ENCODE data around the gene OR51E2. TPM values are rescaled to one million over a fixed set of nuclear protein-coding genes. Genes with fewer than 3 reads are reported as not detected.

Gene OR51E2
- total and polyA plus RNA-seq, 2 experiments from 2014 or later = 0.30 to 0.57 TPM

DNA sequence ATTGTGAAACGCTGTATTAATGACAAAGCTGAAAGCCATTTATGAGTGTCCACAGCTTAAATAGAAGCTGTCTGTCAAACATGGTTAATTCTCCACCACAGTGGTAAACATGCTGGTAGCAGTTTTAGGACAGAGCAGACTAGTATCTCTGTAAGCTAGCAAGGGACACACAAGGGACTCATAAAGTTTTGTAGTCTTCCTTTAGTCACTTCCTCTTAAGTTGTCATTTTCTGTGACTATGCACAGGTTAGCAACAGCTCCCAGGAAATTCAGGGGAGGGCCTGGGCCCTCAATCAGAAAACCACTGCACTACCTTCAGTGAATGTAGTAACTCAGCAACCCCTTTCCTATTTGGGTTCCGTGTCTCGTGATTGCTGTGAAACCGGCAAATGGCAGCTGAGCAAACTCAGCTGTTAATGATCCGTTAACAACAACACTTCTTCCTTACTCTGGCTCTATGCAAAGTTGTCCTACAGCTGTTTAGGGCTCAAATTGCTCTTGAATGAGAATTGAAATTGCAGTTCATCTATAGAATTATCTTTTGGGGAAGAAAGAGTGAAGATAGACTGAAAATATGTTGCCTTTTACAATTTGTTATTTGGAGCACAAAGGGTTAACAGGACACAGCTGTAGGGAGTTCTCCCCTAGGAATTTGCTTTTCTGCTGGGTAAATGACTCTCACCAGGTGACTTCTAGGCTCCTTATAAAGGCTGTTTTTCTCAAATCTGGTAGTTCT lies 6.6 kb upstream of the OR51E2 start, which contains the start of gene MMP26:
Gene MMP26, plus strand, starts transcription at position 731 of the 736 bp plus-strand sequence.
- H3K9me3 ChIP-seq (ENCODE audit: low read depth) = no peaks in the 10 kb centered on the region
- no peaks in the 10 kb centered on the region for H3K4me1 ChIP-seq (ENCODE audit: insufficient read depth)
- DNase-seq (ENCODE audit: low spot score) = no peak
- H3K27me3 ChIP-seq = no peaks in the 10 kb centered on the region
- H3K27ac ChIP-seq = no peak within 1 kb of the TSS
- no peaks in the 10 kb centered on the region for H3K79me2 ChIP-seq
- H3K4me3 ChIP-seq = no peak within 1 kb of the TSS
- H2AFZ ChIP-seq = peak within 1 kb of the TSS; percentile 14
- peak within 1 kb of the TSS; percentile 37 for H3K4me2 ChIP-seq
- H3K36me3 ChIP-seq (replicated peaks; ENCODE audit: insufficient read depth, low read depth) = no peaks in the 10 kb centered on the region
- H4K20me1 ChIP-seq (ENCODE audit: insufficient read depth, poor library complexity, severe bottlenecking) = no peaks in the 10 kb centered on the region
- WGBS (ENCODE audit: low lambda C conversion rate, missing lambda C conversion rate) = 10% methylated on average over 5 of the region's 5 CpGs
- TF ChIP-seq, protein P1, sequence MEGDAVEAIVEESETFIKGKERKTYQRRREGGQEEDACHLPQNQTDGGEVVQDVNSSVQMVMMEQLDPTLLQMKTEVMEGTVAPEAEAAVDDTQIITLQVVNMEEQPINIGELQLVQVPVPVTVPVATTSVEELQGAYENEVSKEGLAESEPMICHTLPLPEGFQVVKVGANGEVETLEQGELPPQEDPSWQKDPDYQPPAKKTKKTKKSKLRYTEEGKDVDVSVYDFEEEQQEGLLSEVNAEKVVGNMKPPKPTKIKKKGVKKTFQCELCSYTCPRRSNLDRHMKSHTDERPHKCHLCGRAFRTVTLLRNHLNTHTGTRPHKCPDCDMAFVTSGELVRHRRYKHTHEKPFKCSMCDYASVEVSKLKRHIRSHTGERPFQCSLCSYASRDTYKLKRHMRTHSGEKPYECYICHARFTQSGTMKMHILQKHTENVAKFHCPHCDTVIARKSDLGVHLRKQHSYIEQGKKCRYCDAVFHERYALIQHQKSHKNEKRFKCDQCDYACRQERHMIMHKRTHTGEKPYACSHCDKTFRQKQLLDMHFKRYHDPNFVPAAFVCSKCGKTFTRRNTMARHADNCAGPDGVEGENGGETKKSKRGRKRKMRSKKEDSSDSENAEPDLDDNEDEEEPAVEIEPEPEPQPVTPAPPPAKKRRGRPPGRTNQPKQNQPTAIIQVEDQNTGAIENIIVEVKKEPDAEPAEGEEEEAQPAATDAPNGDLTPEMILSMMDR (IDR thresholded peaks at IDR 0.05; ENCODE audit: poor library complexity) = no peak
- TF ChIP-seq EZH2 (IDR thresholded peaks at IDR 0.05; ENCODE audit: borderline replicate concordance) (no peak), EZH2phosphoT487 (IDR thresholded peaks at IDR 0.05; ENCODE audit: low read depth, severe bottlenecking, unreplicated experiment) (no peak)
- no peaks in the 10 kb centered on the region for H3K9me2 ChIP-seq (replicated peaks; ENCODE audit: insufficient read depth)

DNA sequence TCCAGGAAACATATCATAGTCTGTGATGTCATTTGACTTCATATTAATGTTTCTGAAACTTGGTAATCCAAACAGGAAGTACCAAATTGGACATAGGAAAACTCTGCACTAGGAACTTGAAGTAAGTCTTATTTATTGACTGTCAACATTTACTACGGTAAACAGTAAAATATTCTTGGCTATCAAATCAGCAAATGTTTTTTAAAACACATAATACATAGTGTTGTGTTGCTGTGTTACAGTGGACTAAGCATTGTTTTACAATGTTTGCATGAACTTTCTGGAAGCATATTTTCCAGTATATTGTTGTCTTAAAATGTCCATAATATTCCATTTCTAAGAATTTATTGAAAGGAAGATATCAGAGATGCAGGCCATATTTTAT lies 2.8 kb upstream of the OR51E2 start:
- Histone ChIP-seq H3K9me2 (replicated peaks; ENCODE audit: insufficient read depth) (no peaks in the 10 kb centered on the region), H3K4me1 (ENCODE audit: insufficient read depth) (no peaks in the 10 kb centered on the region), H3K4me2 (no peak overlapping the region)

DNA sequence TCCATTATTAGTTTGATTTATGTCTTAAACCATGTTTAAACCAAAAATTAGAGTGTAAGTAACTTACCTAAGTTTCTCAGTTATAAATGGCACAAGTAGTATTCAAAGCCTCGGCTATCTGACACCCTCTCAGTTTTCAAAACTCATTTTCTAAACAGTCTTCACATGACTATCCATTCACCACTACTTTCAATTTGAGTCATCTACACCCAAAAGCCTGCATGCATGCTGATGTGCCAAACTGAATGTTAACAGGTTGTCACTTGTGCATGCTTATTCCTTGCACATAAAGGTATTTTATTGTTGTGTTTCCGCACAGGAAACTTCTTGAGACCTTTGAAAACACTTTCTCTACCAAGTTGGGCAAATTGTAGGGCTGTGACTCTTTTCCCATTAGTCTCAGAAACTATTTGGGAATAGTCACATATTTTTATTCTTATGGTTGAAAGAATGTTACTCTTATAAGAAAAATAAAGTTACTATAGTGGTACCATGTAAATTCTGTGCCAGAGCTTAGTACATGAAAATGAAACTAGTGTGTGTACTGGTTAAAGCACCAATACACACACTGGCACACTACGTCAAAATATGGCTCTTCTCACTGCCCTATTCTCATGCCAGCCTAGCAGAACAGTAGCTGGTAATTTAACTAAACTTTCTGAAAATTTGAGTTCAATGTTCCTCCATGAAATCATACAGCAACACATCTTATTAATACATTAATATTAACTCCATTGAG lies 2.2 kb upstream of the OR51E2 start:
- 93% methylated on average over 3 of the region's 3 CpGs for WGBS (ENCODE audit: low lambda C conversion rate, missing lambda C conversion rate)
- no peaks in the 10 kb centered on the region for H4K20me1 ChIP-seq (ENCODE audit: insufficient read depth, poor library complexity, severe bottlenecking)
- DNase-seq (ENCODE audit: low spot score) = no peak

More for the DNA sequence above, 2.8 kb upstream of the OR51E2 start:
- Histone ChIP-seq H3K79me2 (no peaks in the 10 kb centered on the region), H3K4me3 (no peak overlapping the region), H4K20me1 (ENCODE audit: insufficient read depth, poor library complexity, severe bottlenecking) (no peaks in the 10 kb centered on the region), H3K27me3 (no peaks in the 10 kb centered on the region), H3K9me3 (ENCODE audit: low read depth) (no peaks in the 10 kb centered on the region), H3K36me3 (replicated peaks; ENCODE audit: insufficient read depth, low read depth) (no peaks in the 10 kb centered on the region), H3K27ac (no peak overlapping the region), H2AFZ (no peak overlapping the region)
- WGBS (ENCODE audit: low lambda C conversion rate, missing lambda C conversion rate) = 74% methylated on average over 1 of the region's 1 CpG
- TF ChIP-seq, protein P1 (IDR thresholded peaks at IDR 0.05; ENCODE audit: poor library complexity) = no peak
- TF ChIP-seq EZH2phosphoT487 (IDR thresholded peaks at IDR 0.05; ENCODE audit: low read depth, severe bottlenecking, unreplicated experiment) (no peak), EZH2 (IDR thresholded peaks at IDR 0.05; ENCODE audit: borderline replicate concordance) (no peak)
- DNase-seq (ENCODE audit: low spot score) = no peak

More for the DNA sequence above, 2.2 kb upstream of the OR51E2 start:
- no peak for TF ChIP-seq EZH2 (IDR thresholded peaks at IDR 0.05; ENCODE audit: borderline replicate concordance)
- TF ChIP-seq EZH2phosphoT487 (IDR thresholded peaks at IDR 0.05; ENCODE audit: low read depth, severe bottlenecking, unreplicated experiment) = no peak
- TF ChIP-seq, protein P1 (IDR thresholded peaks at IDR 0.05; ENCODE audit: poor library complexity) = no peak
- H3K4me1 ChIP-seq (ENCODE audit: insufficient read depth) = no peaks in the 10 kb centered on the region
- H3K9me3 ChIP-seq (ENCODE audit: low read depth) = no peaks in the 10 kb centered on the region
- no peak overlapping the region for H3K4me3 ChIP-seq
- H2AFZ ChIP-seq = no peak overlapping the region
- H3K27ac ChIP-seq = no peak overlapping the region
- no peaks in the 10 kb centered on the region for H3K27me3 ChIP-seq
- H3K79me2 ChIP-seq = no peaks in the 10 kb centered on the region
- no peak overlapping the region for H3K4me2 ChIP-seq
- no peaks in the 10 kb centered on the region for H3K36me3 ChIP-seq (replicated peaks; ENCODE audit: insufficient read depth, low read depth)
- H3K9me2 ChIP-seq (replicated peaks; ENCODE audit: insufficient read depth) = no peaks in the 10 kb centered on the region
